Astrocyte of the spinal cord (primary cell): Measurements from ENCODE around the gene GAS7.

ENCODE experiments used
- DNase-seq: peaks from one replicate; pipeline ENCODE4 v3.0.0; 2011; ENCODE audit warnings: low read depth, low spot score
- H3K4me3 ChIP-seq: 2 replicates; pipeline ENCODE4 v1.5.1; 2011; ENCODE audit warnings: low read depth, mild to moderate bottlenecking, low read length, moderate library complexity
- CTCF ChIP-seq: IDR thresholded peaks from 2 replicates; pipeline ENCODE4 v1.5.1; 2012; ENCODE audit warnings: low read depth, mild to moderate bottlenecking, low read length, inconsistent platforms
- in situ Hi-C: cut with HindIII; loops from 2 replicates; pipeline ENCODE4 v1.10.0; 2017; ENCODE audit warnings: low sequenced_read_pairs

The GAS7 gene

GRCh38 chr17:10156599-10156947 is 41.8 kb downstream of the GAS7 start:
- no peak for TF ChIP-seq CTCF
- H3K4me3 ChIP-seq, result no peak overlapping the region
- no peak for DNase-seq
- in situ Hi-C loops, result no loop called here

- TF ChIP-seq CTCF, result no peak
- in situ Hi-C loops, result no loop called here
- no peak overlapping the region for H3K4me3 ChIP-seq
- no peak for DNase-seq
Observed at GRCh38 chr17:10156077-10156435, 42.4 kb downstream of the GAS7 start.

- no peak overlapping the region for H3K4me3 ChIP-seq
- DNase-seq, result no peak
- TF ChIP-seq CTCF, result no peak
- in situ Hi-C loops, result no loop called here
Observed at GRCh38 chr17:10155371-10156076, 42.9 kb downstream of the GAS7 start.

- no peak for TF ChIP-seq CTCF
- in situ Hi-C loops, result no loop called here
- no peak for DNase-seq
- no peak overlapping the region for H3K4me3 ChIP-seq
Observed at GRCh38 chr17:10151667-10152496, 46.5 kb downstream of the GAS7 start.

GRCh38 chr17:10149573-10150399 is 48.6 kb downstream of the GAS7 start:
- no peak overlapping the region for H3K4me3 ChIP-seq
- peak; percentile 73 for DNase-seq
- in situ Hi-C loops, result no loop called here
- TF ChIP-seq CTCF, result no peak

- no peak for TF ChIP-seq CTCF
- in situ Hi-C loops, result no loop called here
- DNase-seq, result no peak
- no peak overlapping the region for H3K4me3 ChIP-seq
Observed at GRCh38 chr17:10147761-10148415, 50.5 kb downstream of the GAS7 start.
